GM13977 (cell line): ENCODE measurements around the gene IL23A.
"Not testable (repeated sequence)": the region's sequence is repeated elsewhere in the genome, so short reads cannot be mapped to it uniquely, and the experiment has no call there.

Experiments used
- DNase-seq: peaks from one replicate; pipeline ENCODE4 v3.0.0; 2012; ENCODE audit warnings: low spot score
- CTCF ChIP-seq: IDR thresholded peaks from 2 replicates; pipeline ENCODE4 v1.5.1; 2012; ENCODE audit warnings: mild to moderate bottlenecking, control low read depth; ENCODE audit not compliant: insufficient read depth; ENCODE audit errors: extremely low read depth, missing control alignments
- in situ Hi-C: fragments of 300-500 bp; cut with MboI; formaldehyde crosslinking; loops from one replicate; pipeline ENCODE4 v1.12.0; 2022; ENCODE audit warnings: low sequenced_read_pairs, low pct_unique_long_range_greater_than_20kb, mixed read lengths, inconsistent platforms; ENCODE audit not compliant: unreplicated experiment

Gene IL23A

GRCh38 chr12:56308714-56309113, 30.0 kb upstream of the IL23A start:
- in situ Hi-C loops: no loop called here
- DNase-seq: no peak
- TF ChIP-seq CTCF: no peak

- no peak for TF ChIP-seq CTCF
- in situ Hi-C loops: no loop called here
- DNase-seq: no peak
Observed at GRCh38 chr12:56311003-56311402, 27.7 kb upstream of the IL23A start.

- in situ Hi-C loops: no loop called here
- DNase-seq: no peak
- no peak for TF ChIP-seq CTCF
Observed at GRCh38 chr12:56315249-56315621, 23.4 kb upstream of the IL23A start.

- in situ Hi-C loops: no loop called here
- TF ChIP-seq CTCF: peak; percentile 28
- peak; percentile 94 for DNase-seq
Observed at GRCh38 chr12:56315622-56316473, 22.8 kb upstream of the IL23A start, which contains the start of gene CNPY2. CNPY2 (minus strand) TSS chr12:56315988; CDS start chr12:56315217, 771 bp downstream.

- DNase-seq: no peak
- in situ Hi-C loops: no loop called here
- no peak for TF ChIP-seq CTCF
Observed at GRCh38 chr12:56317675-56318074, 21.0 kb upstream of the IL23A start.

- no peak for TF ChIP-seq CTCF
- DNase-seq: no peak
Observed at GRCh38 chr12:56321027-56321426, 17.7 kb upstream of the IL23A start.

GRCh38 chr12:56321610-56322009, 17.1 kb upstream of the IL23A start:
- in situ Hi-C loops, DNase-seq: not testable (repeated sequence)

More at GRCh38 chr12:56321027-56321426, 17.7 kb upstream of the IL23A start:
- in situ Hi-C loops: no loop called here
